DND-41 (cell line): ENCODE results near the gene ARHGAP15.

Experiments used
- EZH2 ChIP-seq: IDR thresholded peaks from 3 replicates; pipeline ENCODE4 v1.6.1; 2012; ENCODE audit warnings: borderline replicate concordance, low read depth, mild to moderate bottlenecking, moderate library complexity, low read length, inconsistent platforms; ENCODE audit not compliant: severe bottlenecking
- TF ChIP-seq, protein P1 (sequence below): IDR thresholded peaks from 2 replicates; pipeline ENCODE4 v1.5.1; 2012; ENCODE audit warnings: borderline replicate concordance, low read length, moderate library complexity, mild to moderate bottlenecking; ENCODE audit not compliant: poor library complexity, severe bottlenecking; ENCODE audit errors: extremely low read depth

DNA sequence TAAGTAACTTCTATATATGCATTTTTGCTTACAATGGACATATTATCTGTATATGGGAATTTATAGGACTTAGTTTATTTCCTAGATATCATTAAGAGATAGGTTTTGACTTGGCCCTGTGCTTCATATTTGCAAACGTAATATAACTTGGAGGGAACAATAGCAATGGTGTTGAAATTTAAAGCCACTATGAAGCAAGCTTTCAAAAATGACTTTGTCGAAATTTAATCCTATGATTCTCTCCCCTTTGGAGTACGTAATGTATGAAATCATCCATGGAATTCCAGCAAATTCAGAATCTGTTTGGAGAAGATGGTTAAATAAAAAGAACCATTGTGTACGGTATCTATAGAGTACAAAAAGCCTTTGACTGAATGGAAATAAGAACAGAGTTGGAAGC, 486.3 kb downstream of the ARHGAP15 start:
- TF ChIP-seq, protein P1, sequence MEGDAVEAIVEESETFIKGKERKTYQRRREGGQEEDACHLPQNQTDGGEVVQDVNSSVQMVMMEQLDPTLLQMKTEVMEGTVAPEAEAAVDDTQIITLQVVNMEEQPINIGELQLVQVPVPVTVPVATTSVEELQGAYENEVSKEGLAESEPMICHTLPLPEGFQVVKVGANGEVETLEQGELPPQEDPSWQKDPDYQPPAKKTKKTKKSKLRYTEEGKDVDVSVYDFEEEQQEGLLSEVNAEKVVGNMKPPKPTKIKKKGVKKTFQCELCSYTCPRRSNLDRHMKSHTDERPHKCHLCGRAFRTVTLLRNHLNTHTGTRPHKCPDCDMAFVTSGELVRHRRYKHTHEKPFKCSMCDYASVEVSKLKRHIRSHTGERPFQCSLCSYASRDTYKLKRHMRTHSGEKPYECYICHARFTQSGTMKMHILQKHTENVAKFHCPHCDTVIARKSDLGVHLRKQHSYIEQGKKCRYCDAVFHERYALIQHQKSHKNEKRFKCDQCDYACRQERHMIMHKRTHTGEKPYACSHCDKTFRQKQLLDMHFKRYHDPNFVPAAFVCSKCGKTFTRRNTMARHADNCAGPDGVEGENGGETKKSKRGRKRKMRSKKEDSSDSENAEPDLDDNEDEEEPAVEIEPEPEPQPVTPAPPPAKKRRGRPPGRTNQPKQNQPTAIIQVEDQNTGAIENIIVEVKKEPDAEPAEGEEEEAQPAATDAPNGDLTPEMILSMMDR: no peak
- no peak for TF ChIP-seq EZH2
